MCF 10A (cell line): ENCODE data around the gene NEDD8. TPM values are rescaled to one million over a fixed set of nuclear protein-coding genes. Genes with fewer than 3 reads are reported as not detected.
A peak's percentile ranks its signal among the peaks of the same experiment; 100 is the strongest.

ENCODE experiments used
- BruUV-seq: library from RNA; stranded (reverse); fragments of 400-500 nt; replicated peaks from 2 replicates; lab custom pipeline; 2021; lab: Mats Ljungman, UMichigan
- CTCF ChIA-PET: fragments of 300-600 bp; sonication (Branson Sonifier 250); formaldehyde crosslinking; extraction: SDS; loops from one replicate; lab custom pipeline; 2021; ENCODE audit warnings: antibody characterized with exemption, inconsistent platforms; lab: Yijun Ruan, JAX
- POLR2A ChIA-PET: fragments of 300-600, 350-650 bp; sonication (Branson Sonifier 250); formaldehyde crosslinking; extraction: SDS; loops from one replicate; lab custom pipeline; 2020; ENCODE audit warnings: antibody characterized with exemption, inconsistent platforms; lab: Yijun Ruan, JAX
- DNase-seq: peaks from one replicate; pipeline ENCODE4 v3.0.0-alpha.2; 2018; ENCODE audit not compliant: unreplicated experiment
- H3K27ac Mint-ChIP-seq: one replicate; pipeline ENCODE4 v1.8.0; 2022; ENCODE audit warnings: mild to moderate bottlenecking, low read depth, mixed read lengths; ENCODE audit not compliant: unreplicated experiment
- H3K27me3 Mint-ChIP-seq: one replicate; pipeline ENCODE4 v1.8.0; 2022; ENCODE audit warnings: mixed read lengths; ENCODE audit not compliant: insufficient read depth, unreplicated experiment
- H3K36me3 Mint-ChIP-seq: one replicate; pipeline ENCODE4 v1.8.0; 2022; ENCODE audit warnings: mild to moderate bottlenecking, moderate library complexity, mixed read lengths; ENCODE audit not compliant: insufficient read depth, unreplicated experiment
- H3K4me1 Mint-ChIP-seq: one replicate; pipeline ENCODE4 v1.8.0; 2022; ENCODE audit warnings: mixed read lengths; ENCODE audit not compliant: insufficient read depth, unreplicated experiment
- H3K4me3 Mint-ChIP-seq: one replicate; pipeline ENCODE4 v1.8.0; 2022; ENCODE audit warnings: mild to moderate bottlenecking, moderate library complexity, mixed read lengths; ENCODE audit not compliant: unreplicated experiment
- H3K9me3 Mint-ChIP-seq: one replicate; pipeline ENCODE4 v1.8.0; 2022; ENCODE audit warnings: mixed read lengths; ENCODE audit not compliant: unreplicated experiment
- CTCF ChIP-seq: fragments of 200-600 bp; IDR thresholded peaks from one replicate; pipeline ENCODE4 v1.8.0; 2022; ENCODE audit warnings: antibody characterized with exemption, mild to moderate bottlenecking; ENCODE audit not compliant: unreplicated experiment
- intact Hi-C: fragments of 100-400 bp; cut with micrococcal nuclease; formaldehyde crosslinking; loops from 2 replicates; pipeline ENCODE4 v1.14.1; 2022
- total RNA-seq: library from RNA; stranded (reverse); gene quantifications from 2 replicates; pipeline ENCODE4 v1.2.3, GENCODE V29; 2022

The NEDD8 gene
- total RNA-seq, 1 experiment from 2014 or later: 243 TPM

GRCh38 chr14:24258548-24259265, 26.5 kb upstream of the NEDD8 start:
- BruUV-seq: TSS peak; percentile 21
- CTCF ChIA-PET: interaction anchor here (1.1 to 32.3 kb wide), 5 partner anchors 12 to 178 kb away, joined by 3 to 457 read pairs (median 34); partner anchors contain the start of genes CIDEB, DHRS1, LTB4R2 and NOP9
- H3K4me1 Mint-ChIP-seq: peaks cover 40% of the 10 kb centered on the region
- H3K9me3 Mint-ChIP-seq: no peaks in the 10 kb centered on the region
- no peak for TF ChIP-seq CTCF
- DNase-seq: no peak
- H3K4me3 Mint-ChIP-seq: peak overlapping the region; percentile 57
- peak overlapping the region; percentile 97 for H3K27ac Mint-ChIP-seq
- POLR2A ChIA-PET: interaction anchor here (0.5 to 4.0 kb wide), 16 partner anchors 12 to 144 kb away, joined by 3 to 24 read pairs (median 5); partner anchors contain the start of genes CHMP4A, DCAF11, NRL and RABGGTA
- peaks cover 24% of the 10 kb centered on the region for H3K36me3 Mint-ChIP-seq
- H3K27me3 Mint-ChIP-seq: no peaks in the 10 kb centered on the region
- intact Hi-C loops: no loop called here

- TF ChIP-seq CTCF: no peak
- Mint-ChIP-seq H3K4me1 (peaks cover 39% of the 10 kb centered on the region), H3K27me3 (no peaks in the 10 kb centered on the region), H3K36me3 (peaks cover 27% of the 10 kb centered on the region), H3K27ac (peak overlapping the region; percentile 97), H3K9me3 (no peaks in the 10 kb centered on the region), H3K4me3 (no peak overlapping the region)
- POLR2A ChIA-PET: interaction anchor here (0.5 to 4.0 kb wide), 10 partner anchors 9 to 143 kb away, joined by 3 to 24 read pairs (median 4); partner anchors contain the start of genes DCAF11, MDP1, NRL and RABGGTA
- no peak for DNase-seq
- BruUV-seq: no TSS peak
- CTCF ChIA-PET: interaction anchor here (1.1 to 32.3 kb wide), 4 partner anchors 16 to 178 kb away, joined by 3 to 457 read pairs (median 213); partner anchors contain the start of genes CIDEB, DHRS1, LTB4R2 and NOP9
- intact Hi-C loops: no loop called here
Measured at GRCh38 chr14:24258119-24258518, 26.0 kb upstream of the NEDD8 start.

GRCh38 chr14:24256960-24257359, 24.8 kb upstream of the NEDD8 start:
- POLR2A ChIA-PET: interaction anchor here (0.8 to 4.0 kb wide), 8 partner anchors 10 to 41 kb away, joined by 3 to 22 read pairs (median 6); partner anchors contain the start of genes MDP1, RABGGTA and TINF2
- intact Hi-C loops: no loop called here
- no peaks in the 10 kb centered on the region for H3K27me3 Mint-ChIP-seq
- peak overlapping the region; percentile 73 for H3K27ac Mint-ChIP-seq
- CTCF ChIA-PET: interaction anchor here (0.6 to 32.3 kb wide), 4 partner anchors 15 to 99 kb away, joined by 4 to 457 read pairs (median 213); partner anchors contain the start of genes CIDEB, DHRS1, LTB4R2 and NOP9
- no TSS peak for BruUV-seq
- no peak for TF ChIP-seq CTCF
- no peak overlapping the region for H3K4me3 Mint-ChIP-seq
- no peak for DNase-seq
- peaks cover 29% of the 10 kb centered on the region for H3K36me3 Mint-ChIP-seq
- no peaks in the 10 kb centered on the region for H3K9me3 Mint-ChIP-seq
- H3K4me1 Mint-ChIP-seq: peaks cover 31% of the 10 kb centered on the region
